ENCODE results near the gene GCNT3.
"Not testable (repeated sequence)": the region's sequence is repeated elsewhere in the genome, so short reads cannot be mapped to it uniquely, and the experiment has no call there.

GCNT3 gene

DNA sequence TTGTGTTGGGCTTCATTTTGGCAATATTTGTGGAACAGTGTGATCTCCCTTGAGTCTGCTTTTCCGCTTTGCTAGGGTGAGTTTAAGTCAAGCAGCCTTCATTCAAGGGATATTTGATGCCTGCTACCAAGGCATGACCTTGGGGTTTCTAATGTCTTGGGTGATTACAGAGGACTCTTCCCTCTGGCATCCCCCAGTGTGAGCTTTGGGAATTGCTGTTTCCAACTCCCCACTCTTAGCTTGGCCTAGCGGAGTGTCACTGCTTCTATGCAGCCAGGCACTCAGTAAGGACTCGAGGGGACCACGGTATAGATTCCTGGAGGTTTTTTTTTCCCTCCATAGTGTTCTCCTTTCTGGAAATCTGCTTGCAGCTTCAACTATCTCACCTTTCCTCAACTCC lies 21.1 kb downstream of the GCNT3 start:
- Histone ChIP-seq H3K4me1 (ENCODE audit: control insufficient read depth, insufficient read depth, low read length) (no peaks in the 10 kb centered on the region), H3K4me3 (ENCODE audit: low read length) (no peak overlapping the region), H3K9me3 (ENCODE audit: control insufficient read depth, low read length) (no peaks in the 10 kb centered on the region), H3K9ac (ENCODE audit: low read length) (no peak overlapping the region), H3K27me3 (ENCODE audit: control insufficient read depth, insufficient read depth, low read length) (no peaks in the 10 kb centered on the region), H3K36me3 (ENCODE audit: control insufficient read depth, insufficient read depth, low read length) (no peaks in the 10 kb centered on the region)

- H3K4me1 ChIP-seq (ENCODE audit: control insufficient read depth, insufficient read depth, low read length), result no peaks in the 10 kb centered on the region
- no peak overlapping the region for H3K9ac ChIP-seq (ENCODE audit: low read length)
- no peaks in the 10 kb centered on the region for H3K36me3 ChIP-seq (ENCODE audit: control insufficient read depth, insufficient read depth, low read length)
- no peak overlapping the region for H3K4me3 ChIP-seq (ENCODE audit: low read length)
- H3K27me3 ChIP-seq (ENCODE audit: control insufficient read depth, insufficient read depth, low read length), result no peaks in the 10 kb centered on the region
- no peaks in the 10 kb centered on the region for H3K9me3 ChIP-seq (ENCODE audit: control insufficient read depth, low read length)
Observed at GRCh38 chr15:59636184-59636583, 24.6 kb downstream of the GCNT3 start.

DNA sequence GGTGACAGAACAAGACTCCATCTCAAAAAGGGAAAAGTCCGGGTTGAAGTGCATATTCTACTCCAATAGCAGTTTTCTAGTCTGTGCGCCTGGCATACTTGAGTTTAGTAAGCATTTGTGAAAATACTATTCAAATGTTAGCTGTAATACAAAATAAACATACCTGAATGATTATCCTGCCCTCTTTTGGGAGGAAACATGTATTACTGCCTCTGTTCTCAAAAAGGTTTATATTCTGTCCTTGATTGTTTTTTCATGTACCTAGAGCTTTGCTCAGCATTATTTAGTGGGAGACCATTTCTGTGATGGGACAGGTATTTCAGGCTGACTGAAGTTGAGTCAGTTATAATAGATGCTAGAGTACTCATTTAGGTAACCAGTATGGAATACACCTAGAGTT lies 25.9 kb downstream of the GCNT3 start:
- H3K9ac ChIP-seq (ENCODE audit: low read length); H3K4me3 ChIP-seq (ENCODE audit: low read length); H3K36me3 ChIP-seq (ENCODE audit: control insufficient read depth, insufficient read depth, low read length); H3K4me1 ChIP-seq (ENCODE audit: control insufficient read depth, insufficient read depth, low read length); H3K9me3 ChIP-seq (ENCODE audit: control insufficient read depth, low read length); H3K27me3 ChIP-seq (ENCODE audit: control insufficient read depth, insufficient read depth, low read length): not testable (repeated sequence)

GRCh38 chr15:59642351-59642750 lies 30.8 kb downstream of the GCNT3 start:
- no peaks in the 10 kb centered on the region for H3K4me1 ChIP-seq (ENCODE audit: control insufficient read depth, insufficient read depth, low read length)
- no peaks in the 10 kb centered on the region for H3K36me3 ChIP-seq (ENCODE audit: control insufficient read depth, insufficient read depth, low read length)
- H3K9ac ChIP-seq (ENCODE audit: low read length), result no peak overlapping the region
- no peaks in the 10 kb centered on the region for H3K9me3 ChIP-seq (ENCODE audit: control insufficient read depth, low read length)
- no peak overlapping the region for H3K4me3 ChIP-seq (ENCODE audit: low read length)
- no peaks in the 10 kb centered on the region for H3K27me3 ChIP-seq (ENCODE audit: control insufficient read depth, insufficient read depth, low read length)

DNA sequence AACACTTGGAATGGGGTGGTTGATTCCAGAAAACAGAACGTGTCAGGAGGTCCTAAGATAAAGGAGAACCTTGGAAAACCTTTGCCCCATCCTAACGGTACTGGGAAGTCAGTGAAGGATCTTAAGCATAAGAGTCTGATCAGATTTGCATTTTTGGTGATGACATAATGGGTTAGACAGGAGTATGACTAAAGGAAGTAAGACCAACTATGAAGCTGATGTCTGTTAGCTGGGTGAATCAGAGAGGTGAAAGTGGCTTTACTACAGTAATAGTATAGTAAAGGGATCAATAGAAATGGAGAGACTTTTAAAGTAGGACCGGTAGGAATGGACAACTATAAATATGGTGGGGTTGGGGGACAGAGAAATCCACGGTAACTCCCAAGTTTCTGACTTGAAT lies 33.2 kb downstream of the GCNT3 start:
- Histone ChIP-seq H3K36me3 (ENCODE audit: control insufficient read depth, insufficient read depth, low read length) (no peaks in the 10 kb centered on the region), H3K9ac (ENCODE audit: low read length) (no peak overlapping the region), H3K27me3 (ENCODE audit: control insufficient read depth, insufficient read depth, low read length) (no peaks in the 10 kb centered on the region), H3K9me3 (ENCODE audit: control insufficient read depth, low read length) (no peaks in the 10 kb centered on the region), H3K4me1 (ENCODE audit: control insufficient read depth, insufficient read depth, low read length) (no peaks in the 10 kb centered on the region), H3K4me3 (ENCODE audit: low read length) (no peak overlapping the region)

DNA sequence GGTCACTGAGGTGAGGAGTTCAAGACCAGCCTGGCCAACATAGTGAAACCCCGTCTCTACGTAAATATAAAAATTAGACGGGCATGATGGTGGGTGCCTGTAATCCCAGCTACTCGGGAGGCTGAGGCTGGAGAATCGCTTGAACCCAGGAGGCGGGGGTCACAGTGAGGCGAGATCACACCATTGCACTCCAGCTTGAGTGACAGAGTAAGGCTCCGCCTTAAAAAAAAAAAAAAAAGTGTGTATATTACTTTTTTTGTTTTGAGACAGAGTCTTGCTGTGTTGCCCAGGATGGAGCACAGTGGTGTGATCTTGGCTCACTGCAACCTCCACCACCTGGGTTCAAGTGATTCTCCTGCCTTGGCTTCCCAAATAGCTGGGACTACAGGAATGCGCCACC lies 34.2 kb downstream of the GCNT3 start:
- H3K9me3 ChIP-seq (ENCODE audit: control insufficient read depth, low read length); H3K4me1 ChIP-seq (ENCODE audit: control insufficient read depth, insufficient read depth, low read length); H3K4me3 ChIP-seq (ENCODE audit: low read length); H3K27me3 ChIP-seq (ENCODE audit: control insufficient read depth, insufficient read depth, low read length); H3K9ac ChIP-seq (ENCODE audit: low read length); H3K36me3 ChIP-seq (ENCODE audit: control insufficient read depth, insufficient read depth, low read length): not testable (repeated sequence)

DNA sequence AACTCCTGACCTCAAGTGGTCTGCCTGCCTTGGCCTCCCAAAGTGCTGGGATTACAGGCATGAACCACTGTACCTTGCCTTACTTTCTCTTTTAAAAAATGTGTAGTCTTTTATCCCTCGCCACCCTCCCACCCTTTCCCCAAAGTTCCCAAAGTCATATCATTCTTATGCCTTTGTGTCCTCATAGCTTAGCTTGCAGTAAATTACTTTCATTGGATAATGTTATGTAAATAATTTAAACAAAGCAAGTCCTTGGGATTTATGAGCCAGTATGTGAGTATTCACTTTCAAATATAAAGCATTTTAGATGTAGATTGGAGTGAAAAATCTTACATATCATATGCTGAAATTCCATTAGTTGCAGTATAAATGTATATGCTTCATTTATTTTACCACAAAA lies 34.7 kb downstream of the GCNT3 start:
- Histone ChIP-seq H3K9ac (ENCODE audit: low read length) (no peak overlapping the region), H3K9me3 (ENCODE audit: control insufficient read depth, low read length) (no peaks in the 10 kb centered on the region), H3K4me1 (ENCODE audit: control insufficient read depth, insufficient read depth, low read length) (no peaks in the 10 kb centered on the region), H3K27me3 (ENCODE audit: control insufficient read depth, insufficient read depth, low read length) (no peaks in the 10 kb centered on the region), H3K36me3 (ENCODE audit: control insufficient read depth, insufficient read depth, low read length) (peaks cover 3% of the 10 kb centered on the region), H3K4me3 (ENCODE audit: low read length) (no peak overlapping the region)

DNA sequence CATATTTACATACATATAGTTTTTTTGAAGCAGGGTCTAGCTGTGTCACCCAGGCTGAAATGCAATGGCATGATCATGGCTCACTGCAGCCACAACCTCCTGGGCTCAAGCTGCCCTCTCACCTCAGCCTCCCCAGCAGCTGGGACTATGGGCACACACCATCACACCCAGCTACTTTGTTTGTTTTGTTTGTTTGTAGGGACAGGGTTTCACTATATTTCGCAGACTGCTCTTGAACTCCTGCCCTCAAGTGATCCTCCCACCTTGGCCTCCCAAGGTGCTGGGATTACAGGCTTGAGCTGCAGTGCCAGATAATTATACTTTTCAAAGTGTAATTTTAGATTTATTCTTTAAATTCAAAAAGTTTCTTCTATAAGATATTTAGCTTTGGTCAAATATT lies 35.5 kb downstream of the GCNT3 start:
- Histone ChIP-seq H3K4me3 (ENCODE audit: low read length) (no peak overlapping the region), H3K36me3 (ENCODE audit: control insufficient read depth, insufficient read depth, low read length) (peaks cover 3% of the 10 kb centered on the region), H3K4me1 (ENCODE audit: control insufficient read depth, insufficient read depth, low read length) (no peaks in the 10 kb centered on the region), H3K9me3 (ENCODE audit: control insufficient read depth, low read length) (no peaks in the 10 kb centered on the region), H3K27me3 (ENCODE audit: control insufficient read depth, insufficient read depth, low read length) (no peaks in the 10 kb centered on the region), H3K9ac (ENCODE audit: low read length) (no peak overlapping the region)

- Histone ChIP-seq H3K4me1 (ENCODE audit: control insufficient read depth, insufficient read depth, low read length) (no peaks in the 10 kb centered on the region), H3K36me3 (ENCODE audit: control insufficient read depth, insufficient read depth, low read length) (peaks cover 3% of the 10 kb centered on the region), H3K27me3 (ENCODE audit: control insufficient read depth, insufficient read depth, low read length) (no peaks in the 10 kb centered on the region), H3K4me3 (ENCODE audit: low read length) (no peak overlapping the region), H3K9me3 (ENCODE audit: control insufficient read depth, low read length) (no peaks in the 10 kb centered on the region), H3K9ac (ENCODE audit: low read length) (no peak overlapping the region)
Observed at GRCh38 chr15:59649603-59650002, 38.0 kb downstream of the GCNT3 start.

- no peak overlapping the region for H3K4me3 ChIP-seq (ENCODE audit: low read length)
- H3K36me3 ChIP-seq (ENCODE audit: control insufficient read depth, insufficient read depth, low read length), result peaks cover 3% of the 10 kb centered on the region
- H3K27me3 ChIP-seq (ENCODE audit: control insufficient read depth, insufficient read depth, low read length), result no peaks in the 10 kb centered on the region
- no peak overlapping the region for H3K9ac ChIP-seq (ENCODE audit: low read length)
- H3K9me3 ChIP-seq (ENCODE audit: control insufficient read depth, low read length), result no peaks in the 10 kb centered on the region
- peaks cover 14% of the 10 kb centered on the region for H3K4me1 ChIP-seq (ENCODE audit: control insufficient read depth, insufficient read depth, low read length)
Observed at GRCh38 chr15:59654046-59654445, 42.5 kb downstream of the GCNT3 start.

GRCh38 chr15:59656897-59657634 lies 45.5 kb downstream of the GCNT3 start, which contains the start of gene GTF2A2:
Gene GTF2A2 (minus strand): TSS chr15:59657515. CDS start chr15:59652277, 5,238 bp downstream.
- Histone ChIP-seq H3K9ac (ENCODE audit: low read length) (peak within 1 kb of the TSS; percentile 83), H3K4me1 (ENCODE audit: control insufficient read depth, insufficient read depth, low read length) (peaks cover 14% of the 10 kb centered on the region), H3K4me3 (ENCODE audit: low read length) (peak within 1 kb of the TSS; percentile 78), H3K9me3 (ENCODE audit: control insufficient read depth, low read length) (no peaks in the 10 kb centered on the region), H3K27me3 (ENCODE audit: control insufficient read depth, insufficient read depth, low read length) (no peaks in the 10 kb centered on the region), H3K36me3 (ENCODE audit: control insufficient read depth, insufficient read depth, low read length) (no peaks in the 10 kb centered on the region)

DNA sequence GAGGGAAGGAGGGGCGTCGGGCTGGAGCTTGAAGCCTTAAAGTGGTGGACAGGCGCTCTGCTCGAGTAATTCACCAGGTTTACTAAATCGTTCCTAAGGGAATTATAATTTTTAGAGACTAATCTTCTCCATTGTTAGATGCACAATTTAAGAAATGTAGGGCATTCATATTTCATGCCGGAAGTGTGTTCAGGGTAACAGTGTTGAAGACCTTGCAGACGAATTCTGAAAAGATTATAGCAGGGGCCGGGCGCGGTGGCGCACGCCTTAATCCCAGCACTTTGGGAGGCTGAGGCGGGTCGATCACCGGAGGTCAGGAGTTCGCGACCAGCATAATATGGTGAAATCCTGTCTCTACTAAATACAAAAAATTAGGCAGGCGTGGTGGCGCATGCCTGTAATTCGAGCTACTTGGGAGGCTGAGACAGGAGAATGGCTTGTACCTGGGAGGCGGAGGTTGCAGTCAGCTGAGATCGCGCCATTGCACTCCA lies 46.1 kb downstream of the GCNT3 start:
- Histone ChIP-seq H3K9me3 (ENCODE audit: control insufficient read depth, low read length) (no peaks in the 10 kb centered on the region), H3K4me1 (ENCODE audit: control insufficient read depth, insufficient read depth, low read length) (peaks cover 14% of the 10 kb centered on the region), H3K36me3 (ENCODE audit: control insufficient read depth, insufficient read depth, low read length) (no peaks in the 10 kb centered on the region), H3K4me3 (ENCODE audit: low read length) (no peak overlapping the region), H3K9ac (ENCODE audit: low read length) (peak overlapping the region; percentile 83), H3K27me3 (ENCODE audit: control insufficient read depth, insufficient read depth, low read length) (no peaks in the 10 kb centered on the region)

DNA sequence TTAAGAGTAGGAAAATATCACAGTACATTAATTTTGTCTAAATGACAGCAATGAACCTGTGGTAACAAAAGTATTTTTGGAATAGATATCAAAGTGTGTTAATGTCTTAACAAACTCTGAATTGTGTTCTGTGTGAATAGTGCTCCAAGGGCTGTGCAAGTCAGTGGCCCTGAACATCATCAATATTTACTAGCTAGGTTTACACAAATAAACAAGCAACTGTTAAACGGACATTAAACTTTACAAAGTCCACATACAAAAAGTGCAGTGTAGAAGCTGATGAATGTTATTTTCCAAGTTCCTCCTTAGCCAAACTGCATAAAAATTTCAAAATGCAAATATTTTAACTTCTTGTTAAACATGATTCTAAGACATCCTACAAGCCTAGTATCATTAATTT lies 47.8 kb downstream of the GCNT3 start:
- Histone ChIP-seq H3K36me3 (ENCODE audit: control insufficient read depth, insufficient read depth, low read length) (no peaks in the 10 kb centered on the region), H3K9me3 (ENCODE audit: control insufficient read depth, low read length) (no peaks in the 10 kb centered on the region), H3K9ac (ENCODE audit: low read length) (no peak overlapping the region), H3K27me3 (ENCODE audit: control insufficient read depth, insufficient read depth, low read length) (no peaks in the 10 kb centered on the region), H3K4me3 (ENCODE audit: low read length) (no peak overlapping the region), H3K4me1 (ENCODE audit: control insufficient read depth, insufficient read depth, low read length) (peaks cover 14% of the 10 kb centered on the region)

Measured in mucosa of stomach (tissue), 1 donor.